G401.6 (cell line): ENCODE data around the gene POGLUT2.

Experiments used
- FAIRE-seq: peaks from 2 replicates; lab custom pipeline; 2012; peaks lifted over from hg19 to GRCh38; lab: Jason Lieb, UNC

POGLUT2 gene

GRCh38 chr13:102768909-102769308 lies 29.9 kb downstream of the POGLUT2 start:
- FAIRE-seq, result no peak

DNA sequence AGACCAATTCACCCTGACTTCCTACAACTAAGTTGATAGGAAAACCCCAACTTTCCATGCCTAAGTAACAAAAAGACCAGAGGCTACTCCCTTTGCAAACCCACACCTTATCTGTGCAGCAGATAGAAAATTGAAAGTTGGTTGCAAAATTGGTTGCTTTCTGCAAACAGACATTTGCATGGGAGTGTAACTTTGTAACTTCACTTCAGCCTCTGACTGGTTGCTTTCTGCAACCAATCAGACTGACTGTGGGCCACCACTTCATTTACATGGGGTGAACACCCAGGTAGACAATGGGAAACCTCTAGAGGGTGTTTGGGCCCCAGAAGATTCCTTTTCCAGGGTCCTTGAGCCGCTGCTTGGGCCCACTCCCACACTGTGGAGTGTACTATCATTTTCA lies 35.0 kb downstream of the POGLUT2 start:
- FAIRE-seq, result no peak

DNA sequence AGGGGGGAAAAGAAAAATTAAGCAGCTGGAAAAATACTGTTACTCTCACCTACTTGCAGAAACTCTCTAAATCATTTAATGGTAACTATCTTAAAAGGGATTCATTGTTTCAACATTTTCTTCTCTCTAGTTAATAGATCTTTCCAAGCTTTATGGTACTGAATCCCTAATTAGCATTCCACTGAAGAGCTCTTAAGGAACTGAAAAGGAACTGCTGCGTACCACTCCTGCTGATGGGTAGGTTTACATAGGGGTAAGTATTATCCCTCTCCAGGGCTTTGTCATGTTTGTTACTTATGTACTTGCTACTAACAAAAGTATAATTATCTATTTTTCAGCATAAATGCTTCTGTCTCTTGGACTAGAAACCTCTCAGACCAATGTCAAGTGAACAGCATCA lies 37.7 kb downstream of the POGLUT2 start:
- FAIRE-seq, result no peak

DNA sequence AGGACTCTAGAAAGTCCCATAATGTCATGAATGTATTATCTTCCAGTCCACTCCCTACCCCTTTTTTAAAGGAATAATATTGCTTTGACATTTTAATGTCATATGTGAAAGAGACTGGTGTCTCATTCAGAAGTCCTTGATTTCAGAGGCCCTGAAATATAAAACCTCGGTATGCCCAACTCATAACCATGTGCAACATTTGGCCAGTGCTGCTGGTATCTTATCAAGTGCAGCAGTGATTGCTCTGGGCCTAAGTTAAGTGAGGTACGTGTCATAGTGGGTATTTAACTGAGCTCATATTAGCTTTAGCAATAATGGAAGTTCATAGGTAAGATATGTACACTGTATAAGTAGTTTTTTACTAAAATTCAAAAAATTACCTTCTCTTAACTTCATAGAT lies 39.9 kb downstream of the POGLUT2 start:
- no peak for FAIRE-seq

DNA sequence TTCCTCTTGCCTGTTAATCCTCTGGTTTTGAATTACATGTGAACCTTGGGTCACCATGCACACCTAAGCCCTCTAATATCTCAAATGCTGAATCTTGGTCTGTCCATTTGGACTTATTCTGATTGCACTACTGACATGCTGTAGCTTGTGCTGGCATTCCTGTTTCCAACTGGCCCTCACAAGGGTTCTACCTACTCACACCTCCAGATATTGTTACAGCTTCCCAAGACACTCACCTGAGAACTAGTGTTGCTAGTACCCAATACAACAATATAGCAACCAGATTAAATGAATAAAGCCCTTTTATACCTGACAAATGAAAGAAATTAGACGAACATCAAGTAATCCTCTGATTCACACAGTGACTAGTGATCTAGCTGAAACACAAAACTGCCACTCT lies 41.8 kb downstream of the POGLUT2 start:
- no peak for FAIRE-seq

DNA sequence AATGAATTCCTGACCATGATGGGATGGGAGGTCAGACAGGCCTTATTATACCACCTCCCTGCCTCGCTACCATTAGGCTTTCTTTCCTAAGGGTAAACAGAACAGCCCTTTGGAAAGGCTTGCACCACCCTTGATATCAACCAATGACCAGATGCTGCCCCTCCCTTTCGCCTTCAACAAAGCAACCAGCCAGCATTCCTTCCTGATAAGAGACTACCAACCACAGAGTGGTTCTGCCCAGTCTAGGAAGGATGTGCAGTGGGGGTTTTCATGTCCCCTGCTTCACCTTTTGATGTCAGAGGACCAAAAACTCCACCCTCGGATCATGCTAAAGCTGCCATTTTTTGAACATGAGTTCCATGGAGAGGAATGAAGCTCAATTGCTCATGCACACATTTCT lies 46.9 kb downstream of the POGLUT2 start:
- FAIRE-seq, result no peak

GRCh38 chr13:102742506-102742905 lies 56.3 kb downstream of the POGLUT2 start:
- FAIRE-seq, result no peak

- FAIRE-seq, result no peak
Observed at GRCh38 chr13:102742101-102742500, 56.7 kb downstream of the POGLUT2 start.
